Psoas muscle (tissue), 8 donors: ENCODE results near the gene LCOR. TPM values are rescaled to one million over a fixed set of nuclear protein-coding genes. Genes with fewer than 3 reads are reported as not detected.

Source experiments
- ATAC-seq, 4 donors: fragments of 200-7000 bp; cut with Tn5 transposase; one replicate each; pipeline ENCODE4 v1.9.1; 2020; ENCODE audit warnings: moderate library complexity in 3 of 4, mild to moderate bottlenecking in 2 of 4
- DNase-seq, 2 donors: peaks; one replicate each; pipeline ENCODE4 v3.0.0-alpha.2; 2020
- H3K27ac ChIP-seq: fragments of 200-600 bp; one replicate; pipeline ENCODE4 v1.8.0; 2022
- H3K27me3 ChIP-seq, 3 donors: fragments of 200-600 bp in 1 of 3; one replicate each; pipeline versions ENCODE4 v1.6.1 to v1.8.0; 2013 to 2022; ENCODE audit warnings: low read length in 2 of 3, mild to moderate bottlenecking in 2 of 3, moderate library complexity in 1 of 3; ENCODE audit not compliant: insufficient read depth in 3 of 3
- H3K36me3 ChIP-seq, 2 donors: fragments of 200-600 bp in 1 of 2; one replicate each; pipeline versions ENCODE4 v1.6.1 to v1.8.0; 2013 to 2022; ENCODE audit warnings: low read depth in 1 of 2, mild to moderate bottlenecking in 1 of 2, moderate library complexity in 1 of 2; ENCODE audit not compliant: insufficient read depth in 1 of 2
- H3K4me1 ChIP-seq: fragments of 200-600 bp; one replicate; pipeline ENCODE4 v1.8.0; 2022
- H3K4me3 ChIP-seq: fragments of 200-600 bp; one replicate; pipeline ENCODE4 v1.8.0; 2022; ENCODE audit warnings: mild to moderate bottlenecking
- H3K9me3 ChIP-seq: fragments of 200-600 bp; one replicate; pipeline ENCODE4 v1.8.0; 2022
- CTCF ChIP-seq: fragments of 200-600 bp; IDR thresholded peaks from one replicate; pipeline ENCODE4 v1.8.0; 2022; ENCODE audit warnings: antibody characterized with exemption
- WGBS, 3 donors: extraction: QIAGEN DNeasy Blood & Tissue Kit; methylation state at CpG; one replicate each; pipeline versions ENCODE4 v1.1.6 to v1.1.7; 2013; 5-methylcytosine and 5-hydroxymethylcytosine counted together
- intact Hi-C, 2 donors: fragments of 100-400 bp; cut with DNase I; formaldehyde crosslinking; loops; one replicate each; pipeline versions ENCODE4 v1.11.0 to v1.14.2; 2022
- polyA plus RNA-seq, 3 donors: library from polyadenylated mRNA; stranded (reverse); fragments of 200-250 nt; gene quantifications; one replicate each; pipeline ENCODE4 v1.2.3, GENCODE V29; 2013
- total RNA-seq, 4 donors: library from RNA; stranded (reverse); fragmentation: NEBNext Ultra II Directional in 2 of 4; extraction: Animal tissue kit (Norgen Biotek cat#: 25700) in 2 of 4; gene quantifications; one replicate each; pipeline versions ENCODE4 v1.2.1 to v1.2.4, GENCODE V29; 2021 to 2023
- donor health status: healthy with polysubstance abuse.
- donor health status: DM: no; HTN: no; CAD: no; lungs with moderate emphysema.
- donor health status: Bipolar disorder and iron deficiency.
- donor health status: healthy.
- donor health status: DM: yes; HTN: yes; CAD: no.
- donor health status: DM: no; HTN: no; CAD: no.
- donor health status: DM: no; HTN: no; CAD: no.
- donor health status: DM: yes; HTN: yes; CAD: no.

Gene LCOR
- total and polyA plus RNA-seq, 7 donors = 1.7 to 30.4 (median 13.6) TPM

- Histone ChIP-seq H3K36me3 (peaks cover 0 to 2% of the 10 kb centered on the region in 2 donors), H3K9me3 (peaks cover 9% of the 10 kb centered on the region), H3K4me1 (peaks cover 37% of the 10 kb centered on the region), H3K27ac (no peak overlapping the region), H3K4me3 (no peak overlapping the region), H3K27me3 (no peaks in the 10 kb centered on the region)
- ATAC-seq (no peak), DNase-seq (no peak)
- WGBS, 3 donors = 94 to 97% (median 95%) methylated on average over 6 of the region's 6 CpGs
- TF ChIP-seq CTCF = no peak
- intact Hi-C loops = no loop called here
These were observed 63.7 kb downstream of the LCOR start for GRCh38 chr10:96895662-96896424.

GRCh38 chr10:96896884-96897589, 64.9 kb downstream of the LCOR start:
- Histone ChIP-seq H3K27ac (no peak overlapping the region), H3K4me1 (peaks cover 37% of the 10 kb centered on the region), H3K36me3 (peaks cover 0 to 2% of the 10 kb centered on the region in 2 donors), H3K27me3 (no peaks in the 10 kb centered on the region), H3K4me3 (no peak overlapping the region), H3K9me3 (peaks cover 8% of the 10 kb centered on the region)
- ATAC-seq = no peak
- no peak for TF ChIP-seq CTCF
- 24 to 53% (median 29%) methylated on average over 1 of the region's 1 CpG for WGBS, 3 donors
- no peak for DNase-seq
- intact Hi-C loops = no loop called here

GRCh38 chr10:96902117-96902516, 70.0 kb downstream of the LCOR start:
- H3K4me3 ChIP-seq = no peak overlapping the region
- peaks cover 73% of the 10 kb centered on the region for H3K4me1 ChIP-seq
- DNase-seq (no peak), ATAC-seq (no peak)
- TF ChIP-seq CTCF = no peak
- intact Hi-C loops = no loop called here
- H3K36me3 ChIP-seq = no peaks in the 10 kb centered on the region
- no peak overlapping the region for H3K27ac ChIP-seq
- H3K27me3 ChIP-seq = no peaks in the 10 kb centered on the region
- WGBS, 3 donors = 84 to 92% (median 86%) methylated on average over 1 of the region's 1 CpG
- H3K9me3 ChIP-seq = no peaks in the 10 kb centered on the region

GRCh38 chr10:96902731-96903358, 70.7 kb downstream of the LCOR start:
- no peak for DNase-seq
- Histone ChIP-seq H3K4me1 (peaks cover 67% of the 10 kb centered on the region), H3K9me3 (no peaks in the 10 kb centered on the region), H3K36me3 (no peaks in the 10 kb centered on the region), H3K27ac (no peak overlapping the region), H3K27me3 (no peaks in the 10 kb centered on the region), H3K4me3 (no peak overlapping the region)
- intact Hi-C loops = no loop called here
- TF ChIP-seq CTCF = no peak
- ATAC-seq = peak in 3 of 4 donors; percentile 37 to 75 (median 69)
- 70 to 80% (median 71%) methylated on average over 4 of the region's 4 CpGs for WGBS, 3 donors
